Neural crest cell (in vitro differentiated cells): Measurements from ENCODE around the gene RAB11FIP5. TPM values are rescaled to one million over a fixed set of nuclear protein-coding genes. Genes with fewer than 3 reads are reported as not detected.

ENCODE experiments used
- DNase-seq: peaks from one replicate; pipeline ENCODE4 v3.0.0; 2021; ENCODE audit warnings: low read depth, mixed read lengths, low spot score
- H3K27ac Mint-ChIP-seq: one replicate; pipeline ENCODE4 v1.8.0; 2021; ENCODE audit warnings: mild to moderate bottlenecking, mixed read lengths; ENCODE audit not compliant: unreplicated experiment
- H3K27me3 Mint-ChIP-seq: 2 replicates; pipeline ENCODE4 v1.8.0; 2021; ENCODE audit warnings: low read depth, mild to moderate bottlenecking, mixed read lengths
- H3K36me3 Mint-ChIP-seq: 2 replicates; pipeline ENCODE4 v1.8.0; 2021; ENCODE audit warnings: low read depth, mild to moderate bottlenecking, mixed read lengths
- H3K4me1 Mint-ChIP-seq: 2 replicates; pipeline ENCODE4 v1.8.0; 2021; ENCODE audit warnings: mixed read lengths
- H3K4me3 Mint-ChIP-seq: one replicate; pipeline ENCODE4 v1.8.0; 2021; ENCODE audit warnings: mild to moderate bottlenecking, mixed read lengths
- H3K9me3 Mint-ChIP-seq: 2 replicates; pipeline ENCODE4 v1.8.0; 2021; ENCODE audit warnings: mixed read lengths
- total RNA-seq: library from RNA; stranded (reverse); gene quantifications from 2 replicates; pipeline ENCODE4 v1.2.1, GENCODE V29; 2021
- TF ChIP-seq, protein P1 (sequence below): fragments of 200-600 bp; sonication (generic); conservative IDR thresholded peaks from 2 replicates; pipeline ENCODE4 v1.5.0; 2021; ENCODE audit warnings: antibody characterized with exemption, mild to moderate bottlenecking

RAB11FIP5 gene
- total RNA-seq, 1 donor from 2014 or later = 6.7 TPM

DNA sequence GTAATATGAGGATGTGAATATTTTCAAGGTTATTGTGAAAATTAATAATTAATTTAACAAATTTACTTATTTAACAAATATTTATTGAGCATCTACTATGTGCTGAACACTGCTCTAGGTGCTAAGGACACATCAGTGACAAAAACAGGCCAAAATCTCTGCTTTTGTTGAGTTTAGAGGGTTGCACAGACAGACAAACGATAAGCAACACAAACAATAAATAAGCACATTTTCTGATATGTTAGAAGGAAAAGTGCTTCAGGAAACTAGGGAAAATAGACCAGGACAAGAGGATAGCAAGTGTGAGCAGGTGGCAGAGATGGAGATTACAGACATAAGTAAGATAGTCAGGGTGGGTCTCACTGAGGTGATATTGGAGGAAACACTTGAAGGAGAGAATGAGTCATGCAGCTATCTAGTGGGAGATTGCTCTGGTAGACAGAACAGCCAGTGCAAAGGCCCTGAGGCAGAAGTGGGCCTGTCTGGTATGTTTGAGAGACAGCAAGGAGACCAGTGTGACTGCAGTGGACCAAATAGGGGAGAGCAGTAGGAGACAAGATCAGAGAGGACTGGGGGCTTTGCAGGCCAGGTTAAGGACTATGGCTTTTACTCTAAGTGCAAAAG lies 79.5 kb downstream of the RAB11FIP5 start:
- Mint-ChIP-seq H3K4me3 (no peak overlapping the region), H3K27me3 (no peaks in the 10 kb centered on the region), H3K9me3 (no peaks in the 10 kb centered on the region), H3K36me3 (no peaks in the 10 kb centered on the region), H3K4me1 (no peaks in the 10 kb centered on the region), H3K27ac (no peak overlapping the region)
- TF ChIP-seq, protein P1, sequence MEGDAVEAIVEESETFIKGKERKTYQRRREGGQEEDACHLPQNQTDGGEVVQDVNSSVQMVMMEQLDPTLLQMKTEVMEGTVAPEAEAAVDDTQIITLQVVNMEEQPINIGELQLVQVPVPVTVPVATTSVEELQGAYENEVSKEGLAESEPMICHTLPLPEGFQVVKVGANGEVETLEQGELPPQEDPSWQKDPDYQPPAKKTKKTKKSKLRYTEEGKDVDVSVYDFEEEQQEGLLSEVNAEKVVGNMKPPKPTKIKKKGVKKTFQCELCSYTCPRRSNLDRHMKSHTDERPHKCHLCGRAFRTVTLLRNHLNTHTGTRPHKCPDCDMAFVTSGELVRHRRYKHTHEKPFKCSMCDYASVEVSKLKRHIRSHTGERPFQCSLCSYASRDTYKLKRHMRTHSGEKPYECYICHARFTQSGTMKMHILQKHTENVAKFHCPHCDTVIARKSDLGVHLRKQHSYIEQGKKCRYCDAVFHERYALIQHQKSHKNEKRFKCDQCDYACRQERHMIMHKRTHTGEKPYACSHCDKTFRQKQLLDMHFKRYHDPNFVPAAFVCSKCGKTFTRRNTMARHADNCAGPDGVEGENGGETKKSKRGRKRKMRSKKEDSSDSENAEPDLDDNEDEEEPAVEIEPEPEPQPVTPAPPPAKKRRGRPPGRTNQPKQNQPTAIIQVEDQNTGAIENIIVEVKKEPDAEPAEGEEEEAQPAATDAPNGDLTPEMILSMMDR = no peak
- no peak for DNase-seq

DNA sequence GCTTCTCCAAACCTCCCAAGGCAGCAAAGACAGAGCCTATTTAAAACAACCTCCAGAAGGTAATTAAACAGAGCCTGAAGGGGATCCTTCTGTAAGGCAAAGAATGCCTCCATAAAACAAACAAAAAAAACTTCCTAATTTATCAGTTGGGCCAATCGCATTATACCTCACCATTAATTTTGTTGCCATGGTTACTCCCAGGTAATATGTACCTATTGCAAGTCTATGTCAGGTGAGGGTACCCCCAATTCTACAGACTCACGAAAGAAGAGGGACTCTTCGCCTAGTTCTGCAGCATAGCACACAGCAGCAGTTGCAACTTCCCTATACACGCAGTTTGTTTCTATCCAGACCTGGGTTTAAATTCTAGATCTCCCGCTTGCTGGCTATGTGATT lies 80.0 kb downstream of the RAB11FIP5 start:
- Mint-ChIP-seq H3K36me3 (no peaks in the 10 kb centered on the region), H3K27ac (no peak overlapping the region), H3K9me3 (no peaks in the 10 kb centered on the region), H3K4me3 (no peak overlapping the region), H3K4me1 (no peaks in the 10 kb centered on the region), H3K27me3 (no peaks in the 10 kb centered on the region)
- DNase-seq = no peak
- TF ChIP-seq, protein P1 = no peak

DNA sequence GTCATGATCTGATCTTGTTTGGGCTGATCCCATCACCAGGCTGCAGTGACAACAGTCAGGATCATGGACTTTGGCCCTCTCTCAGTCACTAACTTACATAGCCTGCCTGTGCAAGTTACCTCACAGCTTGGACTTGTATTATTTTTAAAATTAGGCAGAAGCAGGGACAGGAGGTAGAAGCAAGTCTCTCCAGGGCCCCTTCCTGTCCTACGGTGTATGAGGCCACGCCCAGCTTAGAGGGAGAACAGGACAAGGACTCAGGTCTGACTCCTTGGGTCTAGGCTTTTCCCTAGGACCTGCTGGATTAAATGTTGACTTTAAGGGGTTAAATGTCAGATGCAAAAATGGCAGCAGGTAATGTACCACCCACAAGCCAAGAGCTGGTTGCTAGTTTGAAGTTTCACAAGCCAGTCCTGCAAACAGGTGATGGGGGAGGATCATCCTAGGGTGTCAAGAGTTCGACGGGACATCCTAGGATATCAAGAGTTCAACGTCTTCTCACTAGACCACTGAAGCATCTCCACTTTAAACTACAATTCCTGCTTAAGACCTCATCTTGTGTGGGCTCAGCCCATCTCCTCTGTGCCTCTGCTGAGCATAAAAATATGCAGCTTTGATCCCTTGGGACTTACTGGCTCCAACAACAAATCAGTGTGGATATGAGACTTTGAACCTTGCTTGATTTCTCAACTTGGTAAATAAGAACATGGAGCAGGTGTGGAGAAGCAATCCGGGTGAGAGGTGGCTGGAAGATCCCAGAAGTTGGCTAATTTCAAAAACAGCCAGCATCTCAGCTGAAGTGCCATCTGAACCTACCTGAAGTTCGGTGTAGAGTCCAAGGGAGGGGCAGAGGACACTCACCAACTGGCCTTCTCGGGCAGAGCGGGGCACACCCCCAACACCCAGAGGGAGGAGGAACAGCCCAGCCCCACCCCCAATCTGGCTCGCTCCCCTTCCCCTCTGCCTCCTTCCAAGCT lies 80.7 kb downstream of the RAB11FIP5 start:
- no peak overlapping the region for H3K27ac Mint-ChIP-seq
- H3K4me3 Mint-ChIP-seq = no peak overlapping the region
- H3K4me1 Mint-ChIP-seq = no peaks in the 10 kb centered on the region
- H3K9me3 Mint-ChIP-seq = no peaks in the 10 kb centered on the region
- H3K36me3 Mint-ChIP-seq = no peaks in the 10 kb centered on the region
- DNase-seq = no peak
- no peaks in the 10 kb centered on the region for H3K27me3 Mint-ChIP-seq
- TF ChIP-seq, protein P1 = no peak

DNA sequence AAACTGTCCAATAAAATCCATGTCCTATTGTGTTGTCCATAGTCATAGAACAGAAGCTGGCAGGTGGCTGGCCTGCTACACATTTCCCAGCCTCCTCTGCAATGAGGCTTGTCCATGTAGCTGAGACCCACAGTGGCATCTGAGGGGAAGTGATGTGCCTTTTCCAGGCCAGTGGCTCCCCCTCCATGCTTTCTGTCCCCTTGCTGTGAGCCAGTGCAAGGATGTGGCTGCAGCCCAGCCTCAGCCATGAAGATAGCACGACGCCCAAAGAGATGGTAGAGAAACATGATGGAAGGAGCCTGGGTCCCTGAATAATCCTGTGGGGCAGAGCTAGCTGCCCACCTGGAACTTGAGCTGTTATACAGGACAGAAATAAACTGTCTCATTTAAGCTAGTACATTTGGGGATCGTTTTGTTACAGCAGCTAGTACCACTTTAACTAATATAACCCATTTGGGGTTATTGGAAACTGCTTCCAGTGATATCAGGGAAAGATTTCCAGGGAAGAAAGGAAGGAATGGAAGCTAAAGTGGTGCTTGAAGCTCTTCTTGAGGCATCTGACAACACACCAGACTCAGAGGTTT lies 81.6 kb downstream of the RAB11FIP5 start:
- no peak for DNase-seq
- TF ChIP-seq, protein P1 = no peak
- Mint-ChIP-seq H3K9me3 (no peaks in the 10 kb centered on the region), H3K27me3 (no peaks in the 10 kb centered on the region), H3K36me3 (no peaks in the 10 kb centered on the region), H3K4me1 (no peaks in the 10 kb centered on the region), H3K4me3 (no peak overlapping the region), H3K27ac (no peak overlapping the region)

DNA sequence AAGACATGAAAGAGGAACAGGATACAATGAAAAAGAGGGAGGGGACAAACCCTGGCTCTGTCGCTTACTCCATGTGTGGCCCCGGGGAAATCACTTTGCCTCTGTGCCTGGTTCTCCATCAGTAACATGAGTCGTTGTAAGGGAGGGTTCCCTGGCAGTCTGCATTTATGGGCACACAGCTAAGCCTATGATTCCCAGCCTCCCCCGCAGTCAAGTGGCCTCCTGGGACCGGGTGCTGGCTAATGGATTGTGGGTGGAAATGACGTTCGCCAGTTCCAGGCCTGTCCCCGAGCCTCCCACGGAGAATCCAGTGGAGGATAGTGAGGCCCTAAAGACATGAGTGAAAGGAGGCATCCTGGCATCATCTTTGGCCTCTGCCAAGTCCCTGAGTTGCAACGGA lies 83.9 kb downstream of the RAB11FIP5 start:
- TF ChIP-seq, protein P1 = no peak
- no peaks in the 10 kb centered on the region for H3K27me3 Mint-ChIP-seq
- no peaks in the 10 kb centered on the region for H3K36me3 Mint-ChIP-seq
- H3K4me1 Mint-ChIP-seq = no peaks in the 10 kb centered on the region
- no peak overlapping the region for H3K4me3 Mint-ChIP-seq
- peak overlapping the region; percentile 15 for H3K27ac Mint-ChIP-seq
- H3K9me3 Mint-ChIP-seq = no peaks in the 10 kb centered on the region
- DNase-seq = no peak
